ENCODE measurements around the gene OGFOD1. TPM values are rescaled to one million over a fixed set of nuclear protein-coding genes. Genes with fewer than 3 reads are reported as not detected.

The OGFOD1 gene
- total RNA-seq, 4 donors from 2014 or later, result 28.8 to 58.3 (median 32.1) TPM

GRCh38 chr16:56519459-56520250 lies 68.3 kb downstream of the OGFOD1 start, which contains the start of gene BBS2:
TSS of gene BBS2 (minus strand) at chr16:56520024. CDS start at chr16:56519862, 162 bp downstream.
- 0% methylated on average over 10 to 14 of the region's 65 CpGs for WGBS, 2 donors

GRCh38 chr16:56520251-56520577 lies 68.9 kb downstream of the OGFOD1 start:
- no peak for DNase-seq
- intact Hi-C loops (cut with DNase I), result no loop called here
- peaks cover 20 to 51% (median 35%) of the 10 kb centered on the region in 3 donors for H3K4me1 ChIP-seq
- H3K27me3 ChIP-seq, result no peaks in the 10 kb centered on the region
- WGBS, 2 donors, result 5 to 9% methylated on average over 4 of the region's 4 CpGs
- TF ChIP-seq POLR2A (IDR thresholded peaks at IDR 0.05) (no peak), CTCF (IDR thresholded peaks at IDR 0.05) (no peak)
- H3K4me3 ChIP-seq, result peak overlapping the region; percentile 72 to 96 (median 92)
- H3K36me3 ChIP-seq, result no peaks in the 10 kb centered on the region
- H3K9me3 ChIP-seq, result no peaks in the 10 kb centered on the region
- peak overlapping the region; percentile 87 to 96 (median 94) for H3K27ac ChIP-seq

More at GRCh38 chr16:56519459-56520250, 68.3 kb downstream of the OGFOD1 start, which contains the start of gene BBS2:
- peak within 1 kb of the TSS; percentile 72 to 96 (median 92) for H3K4me3 ChIP-seq
- peak; percentile 30 for DNase-seq
- H3K4me1 ChIP-seq, result peaks cover 20 to 56% (median 37%) of the 10 kb centered on the region in 3 donors
- no peaks in the 10 kb centered on the region for H3K36me3 ChIP-seq
- no peaks in the 10 kb centered on the region for H3K9me3 ChIP-seq
- H3K27ac ChIP-seq, result peak within 1 kb of the TSS; percentile 87 to 96 (median 94)
- TF ChIP-seq POLR2A (IDR thresholded peaks at IDR 0.05), result peak in 3 of 4 donors; percentile 77 to 87 (median 82)
- TF ChIP-seq CTCF (IDR thresholded peaks at IDR 0.05), result peak in 2 of 6 experiments; percentile 35 to 52
- intact Hi-C loops (cut with DNase I), result loop anchor here (10.0 kb wide), 1 partner anchor 185 kb away; no protein-coding TSS in a partner anchor
- H3K27me3 ChIP-seq, result no peaks in the 10 kb centered on the region

GRCh38 chr16:56525236-56525635 lies 73.9 kb downstream of the OGFOD1 start:
- H3K4me3 ChIP-seq, result no peak overlapping the region
- H3K27ac ChIP-seq, result no peak overlapping the region
- DNase-seq, result no peak
- no peaks in the 10 kb centered on the region for H3K9me3 ChIP-seq
- 69 to 86% methylated on average over 4 to 8 of the region's 9 CpGs for WGBS, 2 donors
- intact Hi-C loops (cut with DNase I), result no loop called here
- H3K36me3 ChIP-seq, result no peaks in the 10 kb centered on the region
- peaks cover 4 to 5% (median 4%) of the 10 kb centered on the region in 3 donors for H3K4me1 ChIP-seq
- TF ChIP-seq POLR2A (IDR thresholded peaks at IDR 0.05) (no peak), CTCF (IDR thresholded peaks at IDR 0.05) (no peak)
- no peaks in the 10 kb centered on the region for H3K27me3 ChIP-seq

Other genes starting within 250 kb of the OGFOD1 start
- gene AMFR, start 26.0 kb upstream of the OGFOD1 start, total RNA-seq, result 100 to 1,000 TPM in 2 of 4 donors, 10 to 100 TPM in 2; 69.9 to 133 (median 111) TPM
- gene NUDT21, start 222 bp upstream of the OGFOD1 start, total RNA-seq, result 10 to 100 TPM; 39.4 to 55.5 (median 48.2) TPM
- gene BBS2, start 68.5 kb downstream of the OGFOD1 start, total RNA-seq, result 10 to 100 TPM; 15.2 to 60.8 (median 31.1) TPM
- gene MT4, start 113.5 kb downstream of the OGFOD1 start, total RNA-seq, result not detected
- not detected for gene MT3, start 138.0 kb downstream of the OGFOD1 start, total RNA-seq
- gene MT2A, start 157.0 kb downstream of the OGFOD1 start, total RNA-seq, result 100 to 1,000 TPM in 2 of 4 donors, 10 to 100 TPM in 2; 76.5 to 157 (median 96.2) TPM
- 100 to 1,000 TPM in 1 of 4 donors, 10 to 100 TPM in 3; 52.4 to 106 (median 88.7) TPM for gene MT1E, start 174.2 kb downstream of the OGFOD1 start, total RNA-seq
- 1 to 10 TPM in 2 of 4 donors, under 1 TPM in 1, not detected in 1; 0.57 to 7.4 (median 4.8) TPM for gene MT1M, start 181.1 kb downstream of the OGFOD1 start, total RNA-seq
- 10 to 100 TPM in 1 of 4 donors, 1 to 10 TPM in 2, not detected in 1; 3.3 to 34.2 (median 5.3) TPM for gene MT1A, start 187.1 kb downstream of the OGFOD1 start, total RNA-seq
- gene MT1B, start 200.3 kb downstream of the OGFOD1 start, total RNA-seq, result not detected
- gene MT1F, start 206.4 kb downstream of the OGFOD1 start, total RNA-seq, result 1 to 10 TPM in 3 of 4 donors, not detected in 1; 2.8 to 4.2 (median 2.9) TPM
- gene MT1G, start 216.5 kb downstream of the OGFOD1 start, total RNA-seq, result 10 to 100 TPM in 3 of 4 donors, 1 to 10 TPM in 1; 5.8 to 52.1 (median 16.5) TPM
- 1 to 10 TPM in 1 of 4 donors, not detected in 3; 5.7 TPM for gene MT1H, start 218.3 kb downstream of the OGFOD1 start, total RNA-seq
- gene MT1X, start 230.9 kb downstream of the OGFOD1 start, total RNA-seq, result 1,000 to 10,000 TPM in 1 of 4 donors, 100 to 1,000 TPM in 3; 343 to 1,688 (median 688) TPM